C4-2B (cell line): ENCODE data around the gene KRTAP11-1.

Source experiments
- H3K27ac ChIP-seq: fragments of 450-650 bp; 2 replicates; pipeline ENCODE4 v1.5.1; 2017
- CTCF ChIP-seq: fragments of 450-650 bp; conservative IDR thresholded peaks from 2 replicates; pipeline ENCODE4 v1.5.1; 2017; ENCODE audit warnings: mild to moderate bottlenecking
- ZFX ChIP-seq: fragments of 450-650 bp; IDR thresholded peaks from 2 replicates; pipeline ENCODE4 v1.6.1; 2017

Gene KRTAP11-1

GRCh38 chr21:30874526-30874925, 6.9 kb downstream of the KRTAP11-1 start:
- TF ChIP-seq CTCF (no peak), ZFX (no peak)
- H3K27ac ChIP-seq, result no peak overlapping the region

GRCh38 chr21:30847627-30848500, 33.5 kb downstream of the KRTAP11-1 start:
- no peak overlapping the region for H3K27ac ChIP-seq
- TF ChIP-seq CTCF (no peak; the same call in 1 of the 2 replicates), ZFX (no peak)

- TF ChIP-seq CTCF (no peak; the same call in 1 of the 2 replicates), ZFX (no peak)
- H3K27ac ChIP-seq, result no peak overlapping the region
Observed at GRCh38 chr21:30842990-30843389, 38.4 kb downstream of the KRTAP11-1 start.

GRCh38 chr21:30839304-30839703, 42.1 kb downstream of the KRTAP11-1 start:
- no peak for TF ChIP-seq ZFX
- peak; percentile 67 for TF ChIP-seq CTCF
- no peak overlapping the region for H3K27ac ChIP-seq

GRCh38 chr21:30838536-30838935, 42.8 kb downstream of the KRTAP11-1 start:
- H3K27ac ChIP-seq, result no peak overlapping the region
- TF ChIP-seq ZFX, result no peak

GRCh38 chr21:30831194-30831765, 50.1 kb downstream of the KRTAP11-1 start:
- TF ChIP-seq ZFX (no peak), CTCF (peak; percentile 76)

More at GRCh38 chr21:30831194-30831765, 50.1 kb downstream of the KRTAP11-1 start:
- H3K27ac ChIP-seq, result no peak overlapping the region
